GM12801 (cell line): ENCODE data around the gene HS1BP3.

Source experiments
- CTCF ChIP-seq: IDR thresholded peaks from one replicate; pipeline ENCODE4 v1.5.1; 2011; ENCODE audit warnings: control low read depth; ENCODE audit not compliant: insufficient read length; ENCODE audit errors: extremely low read depth

HS1BP3 gene

GRCh38 chr2:20645301-20645701, 5.6 kb downstream of the HS1BP3 start:
- TF ChIP-seq CTCF: no peak

GRCh38 chr2:20643826-20644225, 7.1 kb downstream of the HS1BP3 start:
- no peak for TF ChIP-seq CTCF

- no peak for TF ChIP-seq CTCF
These were observed 7.8 kb downstream of the HS1BP3 start for GRCh38 chr2:20643060-20643459.

- TF ChIP-seq CTCF: no peak
These were observed 8.6 kb downstream of the HS1BP3 start for GRCh38 chr2:20642055-20642971.

GRCh38 chr2:20641123-20641985, 9.5 kb downstream of the HS1BP3 start:
- no peak for TF ChIP-seq CTCF

GRCh38 chr2:20640411-20641122, 10.3 kb downstream of the HS1BP3 start:
- TF ChIP-seq CTCF: no peak
